Left ventricle myocardium inferior (tissue), 1 donor: ENCODE measurements around the gene NKAIN2. TPM values are rescaled to one million over a fixed set of nuclear protein-coding genes. Genes with fewer than 3 reads are reported as not detected.

Experiments used
- DNase-seq: peaks from one replicate; pipeline ENCODE4 v3.0.0-alpha.2; 2020
- H3K27ac ChIP-seq: fragments of 200-600 bp; replicated peaks from 2 replicates; pipeline ENCODE4 v1.8.0; 2021
- H3K27me3 ChIP-seq: fragments of 200-600 bp; 2 replicates; pipeline ENCODE4 v1.8.0; 2021; ENCODE audit warnings: low read depth
- H3K36me3 ChIP-seq: fragments of 200-600 bp; 2 replicates; pipeline ENCODE4 v1.8.0; 2021
- H3K4me1 ChIP-seq: fragments of 200-600 bp; 2 replicates; pipeline ENCODE4 v1.8.0; 2021
- H3K4me3 ChIP-seq: fragments of 200-600 bp; 2 replicates; pipeline ENCODE4 v1.8.0; 2021; ENCODE audit warnings: mild to moderate bottlenecking, moderate library complexity
- H3K9me3 ChIP-seq: fragments of 200-600 bp; replicated peaks from 2 replicates; pipeline ENCODE4 v1.8.0; 2021
- CTCF ChIP-seq: fragments of 200-600 bp; IDR thresholded peaks from 2 replicates; pipeline ENCODE4 v1.8.0; 2021; ENCODE audit warnings: antibody characterized with exemption, mild to moderate bottlenecking, borderline replicate concordance
- intact Hi-C: fragments of 100-400 bp; cut with micrococcal nuclease; formaldehyde crosslinking; loops from one replicate; pipeline ENCODE4 v1.11.0; 2022
- total RNA-seq: library from RNA; stranded (reverse); fragmentation: NEBNext Ultra II Directional; extraction: Animal tissue kit (Norgen Biotek cat#: 25700); gene quantifications from one replicate; pipeline ENCODE4 v1.2.1, GENCODE V29; 2021
- donor health status: DM: no; HTN: yes; CAD: no; lungs with severe emphysema.

NKAIN2 gene
- total RNA-seq, 1 donor from 2014 or later = 0.22 TPM

- H3K27ac ChIP-seq = no peak overlapping the region
- DNase-seq = no peak
- no peaks in the 10 kb centered on the region for H3K4me1 ChIP-seq
- no peaks in the 10 kb centered on the region for H3K36me3 ChIP-seq
- intact Hi-C loops = no loop called here
- peaks cover 7% of the 10 kb centered on the region for H3K27me3 ChIP-seq
- peaks cover 5% of the 10 kb centered on the region for H3K9me3 ChIP-seq
- no peak overlapping the region for H3K4me3 ChIP-seq
- no peak for TF ChIP-seq CTCF
Measured at GRCh38 chr6:124753001-124753400, 949.3 kb downstream of the NKAIN2 start.

DNA sequence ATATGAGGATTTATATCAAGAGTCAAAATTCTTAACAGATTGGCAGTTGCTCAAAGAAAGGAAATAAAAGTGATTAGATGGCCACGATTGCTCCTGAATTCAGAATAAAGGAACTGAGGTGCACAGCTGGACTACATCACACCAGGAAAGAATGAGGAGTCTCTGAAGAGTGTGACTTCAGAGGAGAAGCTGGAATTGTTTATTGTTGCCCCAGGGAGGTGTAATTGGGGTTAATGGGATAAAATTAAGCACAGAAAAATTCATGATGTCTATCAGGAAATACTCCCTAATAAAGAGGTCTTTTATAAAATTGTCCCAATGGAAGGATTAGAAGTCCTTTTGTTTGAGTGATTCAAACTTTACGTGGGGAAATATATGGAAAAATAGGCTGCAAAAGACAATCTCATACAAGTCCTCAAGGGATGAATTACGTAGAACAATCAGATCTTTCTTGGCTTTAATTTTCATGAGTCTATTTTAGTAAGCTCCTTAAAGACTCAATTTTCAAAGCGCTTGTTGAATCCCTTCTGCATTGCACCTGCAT, 950.0 kb downstream of the NKAIN2 start:
- H3K9me3 ChIP-seq = peaks cover 5% of the 10 kb centered on the region
- no peaks in the 10 kb centered on the region for H3K36me3 ChIP-seq
- H3K4me3 ChIP-seq = no peak overlapping the region
- H3K27me3 ChIP-seq = peaks cover 12% of the 10 kb centered on the region
- intact Hi-C loops = no loop called here
- no peaks in the 10 kb centered on the region for H3K4me1 ChIP-seq
- TF ChIP-seq CTCF = no peak
- DNase-seq = no peak
- no peak overlapping the region for H3K27ac ChIP-seq

GRCh38 chr6:124755321-124755720, 951.7 kb downstream of the NKAIN2 start:
- Histone ChIP-seq H3K4me1 (no peaks in the 10 kb centered on the region), H3K36me3 (no peaks in the 10 kb centered on the region), H3K4me3 (no peak overlapping the region), H3K27me3 (peaks cover 19% of the 10 kb centered on the region), H3K9me3 (peaks cover 5% of the 10 kb centered on the region), H3K27ac (no peak overlapping the region)
- intact Hi-C loops = no loop called here
- DNase-seq = no peak
- no peak for TF ChIP-seq CTCF

GRCh38 chr6:124757560-124757959, 953.9 kb downstream of the NKAIN2 start:
- no peak overlapping the region for H3K4me3 ChIP-seq
- no peak for DNase-seq
- H3K27ac ChIP-seq = no peak overlapping the region
- no peaks in the 10 kb centered on the region for H3K36me3 ChIP-seq
- no peak for TF ChIP-seq CTCF
- peaks cover 5% of the 10 kb centered on the region for H3K9me3 ChIP-seq
- intact Hi-C loops = no loop called here
- H3K27me3 ChIP-seq = peaks cover 22% of the 10 kb centered on the region
- H3K4me1 ChIP-seq = no peaks in the 10 kb centered on the region

DNA sequence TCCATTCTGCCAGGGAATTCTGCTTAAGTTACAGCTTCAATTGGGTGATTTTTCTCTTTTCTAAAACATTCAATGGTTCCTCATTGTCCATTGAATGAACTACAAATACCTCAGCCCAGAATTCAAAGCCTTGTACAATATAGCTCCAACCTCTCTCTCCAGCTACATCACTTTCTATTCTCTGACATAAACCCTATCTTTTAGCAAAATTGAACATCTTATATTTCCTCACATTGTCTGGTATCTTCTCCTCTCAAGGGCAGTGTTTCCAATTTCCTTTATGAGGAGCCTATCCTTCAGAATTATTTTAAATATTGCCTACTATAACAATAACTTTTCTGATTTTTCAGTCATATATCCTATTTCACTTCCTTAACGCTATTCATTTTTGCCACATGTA, 955.0 kb downstream of the NKAIN2 start:
- no peak for DNase-seq
- no peak overlapping the region for H3K27ac ChIP-seq
- TF ChIP-seq CTCF = no peak
- H3K4me1 ChIP-seq = no peaks in the 10 kb centered on the region
- peaks cover 29% of the 10 kb centered on the region for H3K27me3 ChIP-seq
- H3K4me3 ChIP-seq = no peak overlapping the region
- H3K36me3 ChIP-seq = no peaks in the 10 kb centered on the region
- H3K9me3 ChIP-seq = peaks cover 5% of the 10 kb centered on the region
- intact Hi-C loops = no loop called here
